ENCODE measurements around the gene URI1. TPM values are rescaled to one million over a fixed set of nuclear protein-coding genes. Genes with fewer than 3 reads are reported as not detected.

Gene URI1, protein sequence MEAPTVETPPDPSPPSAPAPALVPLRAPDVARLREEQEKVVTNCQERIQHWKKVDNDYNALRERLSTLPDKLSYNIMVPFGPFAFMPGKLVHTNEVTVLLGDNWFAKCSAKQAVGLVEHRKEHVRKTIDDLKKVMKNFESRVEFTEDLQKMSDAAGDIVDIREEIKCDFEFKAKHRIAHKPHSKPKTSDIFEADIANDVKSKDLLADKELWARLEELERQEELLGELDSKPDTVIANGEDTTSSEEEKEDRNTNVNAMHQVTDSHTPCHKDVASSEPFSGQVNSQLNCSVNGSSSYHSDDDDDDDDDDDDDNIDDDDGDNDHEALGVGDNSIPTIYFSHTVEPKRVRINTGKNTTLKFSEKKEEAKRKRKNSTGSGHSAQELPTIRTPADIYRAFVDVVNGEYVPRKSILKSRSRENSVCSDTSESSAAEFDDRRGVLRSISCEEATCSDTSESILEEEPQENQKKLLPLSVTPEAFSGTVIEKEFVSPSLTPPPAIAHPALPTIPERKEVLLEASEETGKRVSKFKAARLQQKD
- total RNA-seq, result 61.7 to 65.5 TPM (median 63.6 TPM) in 3 replicates

DNA sequence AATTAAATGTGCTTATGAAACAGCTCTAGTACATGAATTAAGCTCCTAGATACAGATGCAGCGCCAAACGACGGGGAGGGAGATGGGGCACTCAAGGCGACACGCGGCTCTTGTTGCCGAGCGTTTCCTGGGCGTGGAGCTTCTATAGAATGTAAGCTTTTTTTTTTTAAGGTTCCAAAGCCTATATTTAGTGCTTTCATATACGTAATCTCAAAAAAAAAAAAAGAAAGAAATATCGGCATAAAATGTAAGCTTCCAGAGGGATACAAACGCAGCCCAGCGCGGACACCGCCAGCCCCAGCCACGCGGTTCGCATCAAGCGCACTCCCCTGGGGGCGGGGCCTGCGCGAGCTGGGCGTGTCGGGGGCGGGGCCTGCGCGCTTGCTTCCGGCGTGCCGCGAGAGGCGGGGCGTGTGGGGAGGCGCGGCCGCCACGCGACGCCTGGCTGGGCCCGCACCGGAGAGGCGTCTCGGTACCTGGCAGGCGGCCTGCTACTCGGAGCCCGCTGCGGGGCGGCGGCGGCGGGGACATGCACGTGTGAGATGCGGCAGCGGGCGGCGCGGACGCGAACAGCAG, at the start of gene URI1:
Gene URI1, plus strand, starts transcription at position 412 of the 576 bp plus-strand sequence. CDS start 309 bp downstream, outside the sequence.
- TF ChIP-seq CTCF (IDR thresholded peaks at IDR 0.05; ENCODE audit: unreplicated experiment), result no peak
- Mint-ChIP-seq H3K27me3 (ENCODE audit: low read depth) (peaks cover 9% of the 10 kb centered on the region), H3K36me3 (no peaks in the 10 kb centered on the region), H3K4me1 (peaks cover 32% of the 10 kb centered on the region), H3K4me3 (peak within 1 kb of the TSS; percentile 95), H3K9me3 (peaks cover 11% of the 10 kb centered on the region), H3K27ac (peak within 1 kb of the TSS; percentile 90)
- peak; percentile 93 to 97 for DNase-seq (ENCODE audit: low spot score in 2 of 2, unreplicated experiment in 2 of 2)

- Mint-ChIP-seq H3K9me3 (no peaks in the 10 kb centered on the region), H3K4me1 (peaks cover 8% of the 10 kb centered on the region), H3K27me3 (ENCODE audit: low read depth) (peaks cover 1% of the 10 kb centered on the region), H3K27ac (no peak overlapping the region), H3K36me3 (no peaks in the 10 kb centered on the region), H3K4me3 (no peak overlapping the region)
- TF ChIP-seq CTCF (IDR thresholded peaks at IDR 0.05; ENCODE audit: unreplicated experiment), result no peak
- no peak for DNase-seq (ENCODE audit: low spot score in 2 of 2, unreplicated experiment in 2 of 2)
Observed at GRCh38 chr19:29893606-29894284, 48.3 kb upstream of the URI1 start.

DNA sequence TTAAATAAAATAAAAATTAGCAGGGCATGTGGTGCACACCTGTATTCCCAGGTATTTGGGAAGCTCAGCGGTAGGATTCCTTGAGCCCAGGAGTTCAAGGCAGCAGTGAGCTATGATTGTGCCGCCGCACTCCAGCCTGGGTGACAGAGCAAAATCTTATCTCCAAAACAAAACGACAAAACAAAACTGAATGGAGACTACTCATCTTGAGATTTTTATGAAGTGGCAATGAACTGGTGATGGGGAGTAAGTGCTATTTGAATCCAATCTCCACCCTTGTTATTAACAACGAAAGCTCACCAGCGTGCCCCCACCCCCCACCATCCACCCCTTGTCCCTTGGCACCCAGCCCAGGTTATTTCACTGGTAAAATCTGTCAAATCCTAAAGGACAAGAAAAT, 45.2 kb upstream of the URI1 start:
- H3K4me3 Mint-ChIP-seq, result no peak overlapping the region
- no peak overlapping the region for H3K27ac Mint-ChIP-seq
- H3K4me1 Mint-ChIP-seq, result peaks cover 8% of the 10 kb centered on the region
- no peak for DNase-seq (ENCODE audit: low spot score in 2 of 2, unreplicated experiment in 2 of 2)
- H3K27me3 Mint-ChIP-seq (ENCODE audit: low read depth), result peaks cover 1% of the 10 kb centered on the region
- no peaks in the 10 kb centered on the region for H3K36me3 Mint-ChIP-seq
- no peaks in the 10 kb centered on the region for H3K9me3 Mint-ChIP-seq
- no peak for TF ChIP-seq CTCF (IDR thresholded peaks at IDR 0.05; ENCODE audit: unreplicated experiment)

DNA sequence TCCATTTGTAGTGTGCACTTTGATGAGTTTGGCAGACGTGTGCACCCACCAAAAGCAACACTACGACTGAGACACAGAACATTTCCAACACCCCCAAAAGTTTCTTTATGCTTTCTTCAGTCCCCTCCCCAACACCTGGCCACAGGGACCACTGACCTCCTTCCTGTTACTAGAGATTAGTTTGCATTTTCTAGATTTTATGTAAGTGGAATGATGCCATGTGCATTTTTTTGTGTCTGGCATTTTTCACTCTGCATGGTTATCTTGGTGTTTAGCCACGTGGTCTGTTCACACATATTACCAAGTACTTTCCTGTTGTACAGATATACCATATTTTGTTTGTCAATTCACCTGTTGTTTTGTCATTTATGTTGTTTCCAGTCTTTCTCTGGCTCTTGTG, 44.6 kb upstream of the URI1 start:
- Mint-ChIP-seq H3K27me3 (ENCODE audit: low read depth) (peaks cover 1% of the 10 kb centered on the region), H3K27ac (no peak overlapping the region), H3K9me3 (no peaks in the 10 kb centered on the region), H3K36me3 (no peaks in the 10 kb centered on the region), H3K4me3 (no peak overlapping the region), H3K4me1 (peaks cover 8% of the 10 kb centered on the region)
- no peak for DNase-seq (ENCODE audit: low spot score in 2 of 2, unreplicated experiment in 2 of 2)
- no peak for TF ChIP-seq CTCF (IDR thresholded peaks at IDR 0.05; ENCODE audit: unreplicated experiment)

DNA sequence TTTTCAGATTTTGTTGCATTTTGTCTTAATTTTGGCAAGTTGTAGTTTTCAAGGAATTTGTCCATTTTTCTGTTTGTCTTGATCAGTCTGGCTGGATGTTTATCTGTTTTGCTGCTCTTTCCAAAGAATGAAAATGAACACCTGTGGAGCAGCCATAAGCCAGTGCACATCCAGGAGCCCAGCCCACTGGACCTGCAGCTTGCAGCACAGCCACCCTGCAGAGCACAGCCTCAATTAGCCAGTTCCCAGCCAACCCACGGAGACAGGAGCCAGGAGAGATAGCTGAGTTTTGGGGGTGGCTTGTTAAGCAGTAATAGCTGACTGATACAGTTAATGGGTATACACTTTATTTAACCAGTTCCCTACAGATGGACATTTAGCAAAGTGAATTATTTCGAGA, 38.0 kb upstream of the URI1 start:
- Mint-ChIP-seq H3K27ac (no peak overlapping the region), H3K4me3 (no peak overlapping the region), H3K27me3 (ENCODE audit: low read depth) (peaks cover 1% of the 10 kb centered on the region), H3K4me1 (no peaks in the 10 kb centered on the region), H3K9me3 (peaks cover 4% of the 10 kb centered on the region), H3K36me3 (no peaks in the 10 kb centered on the region)
- no peak for TF ChIP-seq CTCF (IDR thresholded peaks at IDR 0.05; ENCODE audit: unreplicated experiment)
- DNase-seq (ENCODE audit: low spot score in 2 of 2, unreplicated experiment in 2 of 2), result no peak

All from mesothelial cell of epicardium (in vitro differentiated cells).